Measurements from ENCODE around the gene DPYSL4.

DPYSL4 gene

GRCh38 chr10:132185601-132186487, 904 bp upstream of the DPYSL4 start:
- Histone ChIP-seq H3K4me2 (ENCODE audit: low read length) (no peak overlapping the region), H3K9me2 (replicated peaks; ENCODE audit: control insufficient read depth, low read length) (no peaks in the 10 kb centered on the region), H3K4me1 (ENCODE audit: control insufficient read depth, low read length) (no peaks in the 10 kb centered on the region), H3K79me2 (ENCODE audit: control insufficient read depth, low read length) (no peaks in the 10 kb centered on the region), H3K4me3 (ENCODE audit: low read length) (no peak overlapping the region), H3K27ac (ENCODE audit: low read depth, low read length) (no peak overlapping the region), H4K20me1 (ENCODE audit: control insufficient read depth, insufficient read depth, low read depth, low read length) (no peaks in the 10 kb centered on the region), H3F3A (ENCODE audit: control insufficient read depth, insufficient read depth) (no peaks in the 10 kb centered on the region), H3K9me3 (ENCODE audit: control insufficient read depth, insufficient read depth, low read length) (peaks cover 3% of the 10 kb centered on the region; the same call in 1 of the 2 replicates), H3K36me3 (ENCODE audit: control insufficient read depth, low read length) (no peaks in the 10 kb centered on the region), H3K27me3 (ENCODE audit: control insufficient read depth, low read length) (no peaks in the 10 kb centered on the region)
- no peak for TF ChIP-seq EZH2phosphoT487 (IDR thresholded peaks at IDR 0.05; ENCODE audit: borderline replicate concordance, low read length)
- TF ChIP-seq CTCF (IDR thresholded peaks at IDR 0.05; ENCODE audit: low read depth, low read length, poor library complexity, severe bottlenecking), result no peak

GRCh38 chr10:132187430-132188138, 836 bp downstream of the DPYSL4 start:
- Histone ChIP-seq H3K9me3 (ENCODE audit: control insufficient read depth, insufficient read depth, low read length) (no peaks in the 10 kb centered on the region), H3K79me2 (ENCODE audit: control insufficient read depth, low read length) (no peaks in the 10 kb centered on the region), H3K4me2 (ENCODE audit: low read length) (no peak overlapping the region), H3K4me1 (ENCODE audit: control insufficient read depth, low read length) (no peaks in the 10 kb centered on the region), H4K20me1 (ENCODE audit: control insufficient read depth, insufficient read depth, low read depth, low read length) (no peaks in the 10 kb centered on the region), H3K9me2 (replicated peaks; ENCODE audit: control insufficient read depth, low read length) (no peaks in the 10 kb centered on the region), H3K27ac (ENCODE audit: low read depth, low read length) (no peak overlapping the region), H3K4me3 (ENCODE audit: low read length) (no peak overlapping the region), H3K36me3 (ENCODE audit: control insufficient read depth, low read length) (no peaks in the 10 kb centered on the region), H3F3A (ENCODE audit: control insufficient read depth, insufficient read depth) (no peaks in the 10 kb centered on the region), H3K27me3 (ENCODE audit: control insufficient read depth, low read length) (no peaks in the 10 kb centered on the region)
- TF ChIP-seq CTCF (IDR thresholded peaks at IDR 0.05; ENCODE audit: low read depth, low read length, poor library complexity, severe bottlenecking) (no peak), EZH2phosphoT487 (IDR thresholded peaks at IDR 0.05; ENCODE audit: borderline replicate concordance, low read length) (no peak)

GRCh38 chr10:132188331-132188730, 1.6 kb downstream of the DPYSL4 start:
- H3K9me2 ChIP-seq (replicated peaks; ENCODE audit: control insufficient read depth, low read length), result no peaks in the 10 kb centered on the region
- no peaks in the 10 kb centered on the region for H3K27me3 ChIP-seq (ENCODE audit: control insufficient read depth, low read length)
- H3K36me3 ChIP-seq (ENCODE audit: control insufficient read depth, low read length), result no peaks in the 10 kb centered on the region
- H3F3A ChIP-seq (ENCODE audit: control insufficient read depth, insufficient read depth), result no peaks in the 10 kb centered on the region
- H3K4me2 ChIP-seq (ENCODE audit: low read length), result no peak overlapping the region
- no peaks in the 10 kb centered on the region for H3K79me2 ChIP-seq (ENCODE audit: control insufficient read depth, low read length)
- TF ChIP-seq EZH2phosphoT487 (IDR thresholded peaks at IDR 0.05; ENCODE audit: borderline replicate concordance, low read length) (no peak), CTCF (IDR thresholded peaks at IDR 0.05; ENCODE audit: low read depth, low read length, poor library complexity, severe bottlenecking) (no peak)
- H3K4me3 ChIP-seq (ENCODE audit: low read length), result no peak overlapping the region
- H3K27ac ChIP-seq (ENCODE audit: low read depth, low read length), result no peak overlapping the region
- no peaks in the 10 kb centered on the region for H4K20me1 ChIP-seq (ENCODE audit: control insufficient read depth, insufficient read depth, low read depth, low read length)
- no peaks in the 10 kb centered on the region for H3K4me1 ChIP-seq (ENCODE audit: control insufficient read depth, low read length)
- H3K9me3 ChIP-seq (ENCODE audit: control insufficient read depth, insufficient read depth, low read length), result no peaks in the 10 kb centered on the region
